Neural cell (in vitro differentiated cells): ENCODE results near the gene ARHGEF12.

Source experiments
- CTCF ChIP-seq: fragments of 450-650 bp; IDR thresholded peaks from 2 replicates; pipeline ENCODE4 v1.5.1; 2014; ENCODE audit warnings: antibody characterized with exemption, mild to moderate bottlenecking, moderate library complexity; ENCODE audit not compliant: poor library complexity, severe bottlenecking
- EP300 ChIP-seq: fragments of 450-650 bp; conservative IDR thresholded peaks from 2 replicates; pipeline ENCODE4 v1.6.1; 2014; ENCODE audit warnings: antibody characterized with exemption, mild to moderate bottlenecking, moderate library complexity; ENCODE audit not compliant: poor library complexity, severe bottlenecking
- EZH2 ChIP-seq: fragments of 200-600, 300-800 bp; shearing (Covaris generic), sonication (generic); IDR thresholded peaks from 2 replicates; pipeline ENCODE4 v1.6.1; 2014; ENCODE audit warnings: antibody characterized with exemption, low read length, borderline replicate concordance, mild to moderate bottlenecking; ENCODE audit not compliant: insufficient read depth, poor library complexity, severe bottlenecking
- POLR2AphosphoS5 ChIP-seq: IDR thresholded peaks from 2 replicates; pipeline ENCODE4 v1.6.1; 2012
- RAD21 ChIP-seq: fragments of 450-650 bp; conservative IDR thresholded peaks from 2 replicates; pipeline ENCODE4 v1.6.1; 2014; ENCODE audit warnings: antibody characterized with exemption, mild to moderate bottlenecking, moderate library complexity
- REST ChIP-seq: IDR thresholded peaks from 2 replicates; pipeline ENCODE4 v1.6.1; 2012; ENCODE audit warnings: borderline replicate concordance
- SMC3 ChIP-seq: fragments of 450-650 bp; conservative IDR thresholded peaks from 2 replicates; pipeline ENCODE4 v1.6.1; 2014; ENCODE audit warnings: antibody characterized with exemption, mild to moderate bottlenecking, moderate library complexity; ENCODE audit not compliant: poor library complexity
- TAF1 ChIP-seq: IDR thresholded peaks from 2 replicates; pipeline ENCODE4 v1.6.1; 2012; ENCODE audit warnings: low read depth

DNA sequence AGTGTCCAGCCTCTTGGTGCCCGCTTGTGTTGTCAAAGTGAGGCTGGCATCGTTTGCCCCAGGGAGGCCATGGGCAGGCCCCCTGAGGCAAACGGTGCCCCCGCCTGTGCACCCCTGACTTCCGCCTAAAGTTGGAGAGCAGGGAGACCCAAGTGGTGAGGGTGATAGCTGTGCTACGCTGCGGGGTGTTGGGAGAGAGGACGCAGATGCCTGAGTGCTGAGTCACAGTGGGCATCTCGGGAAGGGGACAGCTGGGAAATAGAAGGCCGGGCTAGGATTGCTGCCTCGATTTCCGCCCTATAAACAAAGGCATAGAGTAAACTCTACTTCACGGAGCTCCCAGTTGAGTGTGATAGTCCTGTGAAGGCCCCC is 181.2 kb downstream of the ARHGEF12 start:
- TF ChIP-seq CTCF (no peak), EZH2 (no peak), RAD21 (no peak), SMC3 (no peak), EP300 (no peak), POLR2AphosphoS5 (no peak), TAF1 (no peak), REST (no peak)
